Stomach (tissue), 9 donors: ENCODE data around the gene SLC38A5. TPM values are rescaled to one million over a fixed set of nuclear protein-coding genes. Genes with fewer than 3 reads are reported as not detected.
A peak's percentile ranks its signal among the peaks of the same experiment; 100 is the strongest.

ENCODE experiments used
- DNase-seq, 2 donors: peaks; one replicate each; pipeline versions ENCODE4 v3.0.0 to v3.0.0-alpha.2; 2013 to 2019
- H3K27ac ChIP-seq, 5 donors: fragments of 200-600 bp in 4 of 5; sonication (generic) in 4 of 5; one replicate each; pipeline ENCODE4 v1.5.1; 2013 to 2019; ENCODE audit warnings: mild to moderate bottlenecking in 1 of 5, moderate library complexity in 1 of 5
- H3K27me3 ChIP-seq, 3 donors: fragments of 200-600 bp; sonication (generic); one replicate each; pipeline ENCODE4 v1.5.1; 2017 to 2019; ENCODE audit warnings: mixed run types in 1 of 3
- H3K36me3 ChIP-seq, 4 donors: fragments of 200-600 bp; sonication (generic); 1 replicate in 3 of 4; 2 replicates in 1 of 4; pipeline ENCODE4 v1.5.1; 2016 to 2019
- H3K4me1 ChIP-seq, 4 donors: fragments of 200-600 bp; sonication (generic); one replicate each; pipeline ENCODE4 v1.5.1; 2016 to 2019
- H3K4me3 ChIP-seq, 4 donors: fragments of 200-600 bp; sonication (generic) in 3 of 4; one replicate each; pipeline ENCODE4 v1.5.1; 2016 to 2019; ENCODE audit warnings: mild to moderate bottlenecking in 1 of 4
- H3K9me3 ChIP-seq, 4 donors: fragments of 200-600 bp; sonication (generic); one replicate each; pipeline ENCODE4 v1.5.1; 2016 to 2019
- EP300 ChIP-seq: sonication (generic); formaldehyde crosslinking; IDR thresholded peaks from one replicate; pipeline ENCODE4 v1.6.1; 2017; ENCODE audit warnings: antibody characterized with exemption
- POLR2A ChIP-seq, 4 donors: fragments of 450-650 bp; IDR thresholded peaks; one replicate each; pipeline ENCODE4 v1.6.1; 2016; ENCODE audit warnings: antibody characterized with exemption in 4 of 4, control low read depth in 2 of 4, mild to moderate bottlenecking in 1 of 4, moderate library complexity in 1 of 4
- POLR2AphosphoS5 ChIP-seq, 3 donors: sonication (generic); formaldehyde crosslinking; IDR thresholded peaks; one replicate each; pipeline ENCODE4 v1.6.1; 2016; ENCODE audit warnings: antibody characterized with exemption in 3 of 3
- WGBS, 5 donors: extraction: QIAGEN DNeasy Blood & Tissue Kit in 3 of 5; methylation state at CpG; one replicate each; pipeline versions ENCODE4 v1.1.5 to v1.1.7; 2013 to 2018; 5-methylcytosine and 5-hydroxymethylcytosine counted together
- intact Hi-C: fragments of 100-400 bp; cut with DNase I; formaldehyde crosslinking; loops from one replicate; pipeline ENCODE4 v1.15.1; 2023; ENCODE audit warnings: low total_unique reads
- polyA plus RNA-seq, 3 donors: library from polyadenylated mRNA; stranded (reverse); fragments of 200-250 nt; gene quantifications; one replicate each; pipeline ENCODE4 v1.2.3, GENCODE V29; 2013
- total RNA-seq, 5 donors: library from RNA; depleted of rRNA; stranded (reverse); fragments of >200 nt; gene quantifications; one replicate each; pipeline versions ENCODE4 v1.1.0 to v1.2.3, GENCODE V29; 2014 to 2016
- TF ChIP-seq, protein P1 (sequence below), 7 experiments: fragments of 450-650 bp in 4 of 7; fragments of 200-600 bp in 3 of 7; sonication (generic) in 3 of 7; IDR thresholded peaks; one replicate each; pipeline ENCODE4 v1.5.1; 2016 to 2019; ENCODE audit warnings: antibody characterized with exemption in 7 of 7, control low read depth in 2 of 7, mild to moderate bottlenecking in 1 of 7
- donor health status: healthy with polysubstance abuse.
- donor health status: Bipolar disorder and iron deficiency.
- donor health status: healthy.

Gene SLC38A5
- total and polyA plus RNA-seq, 8 donors = 4.1 to 45.8 (median 19.1) TPM

DNA sequence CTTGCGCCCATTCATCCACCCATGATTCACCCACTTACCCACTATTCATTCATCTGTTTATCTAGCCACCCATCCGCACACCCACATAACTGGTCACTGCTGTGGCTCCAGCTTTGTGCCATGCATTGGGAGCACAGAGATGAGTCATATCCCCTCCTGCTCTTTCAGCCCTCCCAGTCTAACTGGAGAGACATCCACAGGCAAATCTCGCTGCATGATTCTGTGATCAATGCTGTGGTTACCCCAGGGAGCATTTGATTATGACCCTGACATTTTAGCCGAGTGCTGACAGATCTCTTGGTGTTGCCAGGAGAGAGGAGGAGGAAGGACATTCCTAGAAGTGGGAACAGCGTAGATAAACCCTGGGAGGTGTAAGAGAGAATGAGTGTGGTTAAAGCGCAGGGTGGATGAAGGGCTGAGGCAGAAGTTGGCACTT, 28.3 kb upstream of the SLC38A5 start:
- intact Hi-C loops = no loop called here
- H3K27me3 ChIP-seq = no peaks in the 10 kb centered on the region
- H3K36me3 ChIP-seq = no peaks in the 10 kb centered on the region
- H3K27ac ChIP-seq = no peak overlapping the region
- DNase-seq = no peak
- WGBS, 5 donors = 64 to 73% (median 66%) methylated on average over 6 of the region's 6 CpGs
- no peaks in the 10 kb centered on the region for H3K4me1 ChIP-seq
- no peak for TF ChIP-seq EP300
- H3K4me3 ChIP-seq = no peak overlapping the region
- H3K9me3 ChIP-seq = peaks cover 0 to 5% (median 0%) of the 10 kb centered on the region in 4 donors

- Histone ChIP-seq H3K4me1 (no peaks in the 10 kb centered on the region), H3K27me3 (no peaks in the 10 kb centered on the region), H3K9me3 (peaks cover 0 to 5% (median 0%) of the 10 kb centered on the region in 4 donors), H3K4me3 (no peak overlapping the region), H3K36me3 (no peaks in the 10 kb centered on the region), H3K27ac (no peak overlapping the region)
- no peak for DNase-seq
- TF ChIP-seq EP300 = no peak
- TF ChIP-seq POLR2AphosphoS5 (IDR thresholded peaks at IDR 0.05) = no peak
- TF ChIP-seq, protein P1, sequence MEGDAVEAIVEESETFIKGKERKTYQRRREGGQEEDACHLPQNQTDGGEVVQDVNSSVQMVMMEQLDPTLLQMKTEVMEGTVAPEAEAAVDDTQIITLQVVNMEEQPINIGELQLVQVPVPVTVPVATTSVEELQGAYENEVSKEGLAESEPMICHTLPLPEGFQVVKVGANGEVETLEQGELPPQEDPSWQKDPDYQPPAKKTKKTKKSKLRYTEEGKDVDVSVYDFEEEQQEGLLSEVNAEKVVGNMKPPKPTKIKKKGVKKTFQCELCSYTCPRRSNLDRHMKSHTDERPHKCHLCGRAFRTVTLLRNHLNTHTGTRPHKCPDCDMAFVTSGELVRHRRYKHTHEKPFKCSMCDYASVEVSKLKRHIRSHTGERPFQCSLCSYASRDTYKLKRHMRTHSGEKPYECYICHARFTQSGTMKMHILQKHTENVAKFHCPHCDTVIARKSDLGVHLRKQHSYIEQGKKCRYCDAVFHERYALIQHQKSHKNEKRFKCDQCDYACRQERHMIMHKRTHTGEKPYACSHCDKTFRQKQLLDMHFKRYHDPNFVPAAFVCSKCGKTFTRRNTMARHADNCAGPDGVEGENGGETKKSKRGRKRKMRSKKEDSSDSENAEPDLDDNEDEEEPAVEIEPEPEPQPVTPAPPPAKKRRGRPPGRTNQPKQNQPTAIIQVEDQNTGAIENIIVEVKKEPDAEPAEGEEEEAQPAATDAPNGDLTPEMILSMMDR (IDR thresholded peaks at IDR 0.05) = no peak
- TF ChIP-seq POLR2A (IDR thresholded peaks at IDR 0.05) = no peak
- intact Hi-C loops = no loop called here
- 52 to 80% (median 71%) methylated on average over 3 to 5 of the region's 5 CpGs for WGBS, 5 donors
Observed at GRCh38 chrX:48497871-48498270, 27.8 kb upstream of the SLC38A5 start.

DNA sequence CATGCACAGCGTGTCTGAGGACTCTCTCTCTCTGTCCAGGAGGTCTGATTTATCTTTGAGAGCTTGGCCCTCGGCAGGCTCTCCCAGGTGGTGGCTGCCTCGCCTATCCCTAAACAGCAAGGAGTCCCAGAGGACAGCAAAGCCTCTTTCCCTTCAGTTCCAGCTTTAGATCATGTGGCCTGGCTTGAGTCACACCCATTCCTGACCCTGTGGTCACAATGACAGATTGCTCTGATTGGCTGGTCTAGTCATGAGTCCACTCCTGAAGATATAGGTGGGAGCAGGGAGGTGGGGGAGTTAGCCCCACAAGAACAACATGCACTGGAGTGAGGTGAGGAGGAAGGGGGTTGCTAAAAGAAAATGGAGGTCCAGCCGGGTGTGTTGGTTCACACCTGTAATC, 26.6 kb upstream of the SLC38A5 start:
- Histone ChIP-seq H3K4me3 (no peak overlapping the region), H3K36me3 (no peaks in the 10 kb centered on the region), H3K27me3 (no peaks in the 10 kb centered on the region), H3K9me3 (peaks cover 0 to 5% (median 0%) of the 10 kb centered on the region in 4 donors), H3K4me1 (no peaks in the 10 kb centered on the region), H3K27ac (no peak overlapping the region)
- DNase-seq = no peak
- TF ChIP-seq POLR2AphosphoS5 (IDR thresholded peaks at IDR 0.05) = no peak
- TF ChIP-seq, protein P1 (IDR thresholded peaks at IDR 0.05) = no peak
- no peak for TF ChIP-seq POLR2A (IDR thresholded peaks at IDR 0.05)
- no peak for TF ChIP-seq EP300
- intact Hi-C loops = no loop called here
- 50 to 96% (median 71%) methylated on average over 3 to 4 of the region's 4 CpGs for WGBS, 5 donors

- WGBS, 5 donors = 11 to 43% (median 27%) methylated on average over 9 to 10 of the region's 10 CpGs
- peak; percentile 47 to 58 for DNase-seq
Observed at GRCh38 chrX:48493890-48494364, 23.9 kb upstream of the SLC38A5 start.

More at GRCh38 chrX:48493890-48494364, 23.9 kb upstream of the SLC38A5 start:
- Histone ChIP-seq H3K4me1 (no peaks in the 10 kb centered on the region), H3K27me3 (no peaks in the 10 kb centered on the region), H3K4me3 (no peak overlapping the region), H3K9me3 (peaks cover 0 to 18% (median 3%) of the 10 kb centered on the region in 4 donors), H3K27ac (no peak overlapping the region), H3K36me3 (no peaks in the 10 kb centered on the region)
- TF ChIP-seq, protein P1 (IDR thresholded peaks at IDR 0.05) = peak in 3 of 7 experiments; percentile 16 to 49 (median 41)
- TF ChIP-seq POLR2A (IDR thresholded peaks at IDR 0.05) (no peak), POLR2AphosphoS5 (IDR thresholded peaks at IDR 0.05) (no peak)
- intact Hi-C loops = no loop called here
